Suprapubic skin (tissue), 3 donors: Measurements from ENCODE around the gene ARID5A.

ENCODE experiments used
- CTCF ChIP-seq, 2 donors: fragments of 200-600 bp in 1 of 2; fragments of 450-650 bp in 1 of 2; sonication (generic) in 1 of 2; IDR thresholded peaks; one replicate each; pipeline ENCODE4 v1.5.1; 2016 to 2019; ENCODE audit warnings: antibody characterized with exemption in 2 of 2, mild to moderate bottlenecking in 1 of 2, moderate library complexity in 1 of 2
- POLR2AphosphoS5 ChIP-seq, 3 donors: sonication (generic); formaldehyde crosslinking; IDR thresholded peaks; one replicate each; pipeline ENCODE4 v1.6.1; 2017; ENCODE audit warnings: antibody characterized with exemption in 3 of 3

DNA sequence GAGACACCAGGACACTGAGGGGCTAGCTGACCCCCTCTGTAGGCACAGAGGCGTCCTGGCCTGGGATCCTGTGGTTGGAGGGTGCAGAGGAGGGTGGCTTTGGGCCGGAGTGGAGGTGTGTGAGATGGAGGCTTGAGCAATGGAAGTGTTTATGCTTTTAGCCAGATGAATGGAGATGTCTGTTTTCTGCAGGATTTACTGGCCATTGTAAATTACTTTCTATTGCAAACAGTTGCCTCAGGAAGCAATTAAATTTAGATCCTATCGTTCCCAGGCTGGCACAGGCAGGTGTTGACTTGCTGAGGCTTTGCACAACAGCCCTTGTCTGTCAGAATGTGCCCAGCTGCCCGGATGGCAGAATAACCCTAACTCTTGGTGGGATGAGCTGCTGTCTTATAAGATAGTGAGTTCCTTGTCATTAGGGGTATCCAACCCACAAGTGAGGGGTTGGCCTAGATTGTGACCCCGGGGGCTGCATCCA is 1.8 kb upstream of the ARID5A start:
- TF ChIP-seq CTCF (IDR thresholded peaks at IDR 0.05) (no peak), POLR2AphosphoS5 (IDR thresholded peaks at IDR 0.05) (no peak)
